HUES64 (cell line): ENCODE data around the gene CNTNAP2.
"Not testable (repeated sequence)": the region's sequence is repeated elsewhere in the genome, so short reads cannot be mapped to it uniquely, and the experiment has no call there.

Experiments used
- H3K27ac ChIP-seq: 2 replicates; pipeline ENCODE4 v1.7.0; 2013; ENCODE audit warnings: low read depth, low read length, inconsistent platforms
- H3K27me3 ChIP-seq: 2 replicates; pipeline ENCODE4 v1.6.1; 2013; ENCODE audit warnings: mild to moderate bottlenecking, low read length; ENCODE audit not compliant: insufficient read depth
- H3K36me3 ChIP-seq: 2 replicates; pipeline ENCODE4 v1.6.1; 2013; ENCODE audit warnings: mild to moderate bottlenecking, low read length; ENCODE audit not compliant: insufficient read depth
- H3K4me1 ChIP-seq: 2 replicates; pipeline ENCODE4 v1.6.1; 2013; ENCODE audit warnings: mild to moderate bottlenecking, low read length, moderate library complexity; ENCODE audit not compliant: insufficient read depth
- H3K4me3 ChIP-seq: 2 replicates; pipeline ENCODE4 v1.5.1; 2013; ENCODE audit warnings: mild to moderate bottlenecking, low read length, moderate library complexity
- H3K9ac ChIP-seq: 2 replicates; pipeline ENCODE4 v1.6.1; 2013; ENCODE audit warnings: mild to moderate bottlenecking, low read depth, low read length
- H3K9me3 ChIP-seq: 2 replicates; pipeline ENCODE4 v1.6.1; 2013; ENCODE audit warnings: low read depth, low read length; ENCODE audit not compliant: insufficient read depth
- WGBS: fragments of 150-250, 120-280 bp; methylation state at CpG from one replicate; pipeline ENCODE4 v1.1.7; 2013; ENCODE audit warnings: missing lambda C conversion rate; 5-methylcytosine and 5-hydroxymethylcytosine counted together

Gene CNTNAP2

GRCh38 chr7:148277042-148277660 lies 2160.6 kb downstream of the CNTNAP2 start:
- WGBS = 88% methylated on average over 11 of the region's 11 CpGs
- Histone ChIP-seq H3K27me3 (no peaks in the 10 kb centered on the region), H3K4me1 (no peaks in the 10 kb centered on the region), H3K36me3 (no peaks in the 10 kb centered on the region), H3K4me3 (no peak overlapping the region), H3K9me3 (no peaks in the 10 kb centered on the region), H3K27ac (no peak overlapping the region), H3K9ac (no peak overlapping the region)

GRCh38 chr7:148286150-148286549 lies 2169.5 kb downstream of the CNTNAP2 start:
- no peaks in the 10 kb centered on the region for H3K9me3 ChIP-seq
- H3K27ac ChIP-seq = no peak overlapping the region
- H3K36me3 ChIP-seq = no peaks in the 10 kb centered on the region
- H3K4me1 ChIP-seq = peaks cover 10% of the 10 kb centered on the region
- H3K9ac ChIP-seq = no peak overlapping the region
- H3K27me3 ChIP-seq = no peaks in the 10 kb centered on the region
- H3K4me3 ChIP-seq = no peak overlapping the region
- 23% methylated on average over 2 of the region's 2 CpGs for WGBS

- H3K27ac ChIP-seq = no peak overlapping the region
- no peaks in the 10 kb centered on the region for H3K9me3 ChIP-seq
- WGBS = 90% methylated on average over 2 of the region's 2 CpGs
- H3K4me1 ChIP-seq = peaks cover 16% of the 10 kb centered on the region
- H3K36me3 ChIP-seq = no peaks in the 10 kb centered on the region
- no peaks in the 10 kb centered on the region for H3K27me3 ChIP-seq
- H3K4me3 ChIP-seq = no peak overlapping the region
- H3K9ac ChIP-seq = no peak overlapping the region
Observed at GRCh38 chr7:148287538-148287937, 2170.9 kb downstream of the CNTNAP2 start.

DNA sequence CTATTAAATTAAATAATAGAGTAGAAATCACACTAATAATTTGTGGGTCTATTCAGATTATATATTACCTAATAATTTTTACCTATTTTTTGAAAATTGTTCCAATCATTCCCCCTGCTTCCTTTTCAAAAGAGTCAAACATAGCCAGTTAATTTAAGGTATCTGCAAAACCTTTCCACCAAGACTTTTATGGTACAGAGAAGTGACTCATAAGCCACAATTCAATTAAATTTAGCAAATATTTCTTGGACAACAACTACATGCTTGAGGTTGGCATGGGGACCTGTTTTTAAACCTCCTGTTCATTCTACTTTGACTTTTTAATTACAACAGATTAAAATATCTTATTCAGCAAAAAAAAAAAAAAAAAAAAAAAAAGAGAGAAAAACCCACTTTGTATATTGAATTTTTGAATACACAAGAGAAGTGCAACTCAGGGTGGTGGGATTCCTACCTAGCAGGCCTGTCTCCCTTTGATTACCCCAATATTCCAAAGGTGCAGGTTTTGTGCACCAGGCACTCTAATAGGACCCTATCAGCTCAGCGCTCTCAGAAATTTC lies 2172.1 kb downstream of the CNTNAP2 start:
- H3K9ac ChIP-seq = no peak overlapping the region
- H3K27me3 ChIP-seq = no peaks in the 10 kb centered on the region
- H3K4me1 ChIP-seq = peaks cover 16% of the 10 kb centered on the region
- 100% methylated on average over 1 of the region's 1 CpG for WGBS
- no peak overlapping the region for H3K4me3 ChIP-seq
- H3K36me3 ChIP-seq = no peaks in the 10 kb centered on the region
- no peaks in the 10 kb centered on the region for H3K9me3 ChIP-seq
- no peak overlapping the region for H3K27ac ChIP-seq

DNA sequence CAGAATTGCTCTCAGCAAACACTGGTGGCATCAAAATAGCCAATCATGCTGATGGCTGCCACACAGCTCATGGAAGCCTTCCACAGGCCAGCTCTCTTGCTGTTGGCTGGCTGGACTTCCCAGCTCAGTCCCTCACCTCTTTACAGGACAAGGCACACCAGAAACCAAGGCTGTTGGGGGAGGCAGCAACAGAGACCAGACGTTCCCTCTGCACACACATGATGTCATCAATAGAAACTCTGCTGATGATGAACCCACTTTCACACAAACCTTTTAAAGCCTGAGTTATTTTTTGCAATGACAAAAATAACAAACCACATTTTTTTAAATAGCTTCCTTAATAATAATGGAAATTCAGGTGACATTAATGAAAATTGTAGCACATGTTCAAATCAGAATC lies 2173.0 kb downstream of the CNTNAP2 start:
- Histone ChIP-seq H3K4me1 (peaks cover 16% of the 10 kb centered on the region), H3K36me3 (no peaks in the 10 kb centered on the region), H3K9me3 (no peaks in the 10 kb centered on the region), H3K4me3 (no peak overlapping the region), H3K27ac (no peak overlapping the region), H3K9ac (no peak overlapping the region), H3K27me3 (no peaks in the 10 kb centered on the region)
- WGBS = 63% methylated on average over 1 of the region's 1 CpG

DNA sequence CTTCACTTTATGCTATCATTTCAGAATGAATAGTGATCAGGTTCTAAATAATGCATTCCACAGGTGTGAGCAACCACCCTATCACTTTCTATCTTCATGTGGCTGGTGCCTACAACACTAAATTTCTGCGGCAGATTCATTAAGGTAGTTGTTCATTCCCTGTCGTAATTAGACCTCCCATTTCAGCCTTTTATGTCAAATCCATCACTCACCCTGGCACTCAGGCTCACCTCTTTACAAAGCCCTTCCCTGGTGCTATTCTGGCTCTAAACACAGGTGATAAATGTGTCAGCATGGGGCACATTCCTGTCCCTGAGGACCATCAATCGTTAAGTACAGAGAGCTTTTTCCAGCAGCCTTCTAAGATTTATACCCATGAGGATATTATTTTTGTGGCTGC lies 2173.9 kb downstream of the CNTNAP2 start:
- 54% methylated on average over 3 of the region's 3 CpGs for WGBS
- no peak overlapping the region for H3K4me3 ChIP-seq
- peaks cover 16% of the 10 kb centered on the region for H3K4me1 ChIP-seq
- no peaks in the 10 kb centered on the region for H3K9me3 ChIP-seq
- no peaks in the 10 kb centered on the region for H3K36me3 ChIP-seq
- no peaks in the 10 kb centered on the region for H3K27me3 ChIP-seq
- H3K27ac ChIP-seq = no peak overlapping the region
- H3K9ac ChIP-seq = no peak overlapping the region

- Histone ChIP-seq H3K4me3 (no peak overlapping the region), H3K36me3 (no peaks in the 10 kb centered on the region), H3K9me3 (no peaks in the 10 kb centered on the region), H3K4me1 (peaks cover 16% of the 10 kb centered on the region), H3K9ac (no peak overlapping the region), H3K27ac (no peak overlapping the region), H3K27me3 (no peaks in the 10 kb centered on the region)
- WGBS = 100% methylated on average over 1 of the region's 1 CpG
Observed at GRCh38 chr7:148291799-148292198, 2175.2 kb downstream of the CNTNAP2 start.

GRCh38 chr7:148296994-148297644 lies 2180.5 kb downstream of the CNTNAP2 start:
- no peaks in the 10 kb centered on the region for H3K9me3 ChIP-seq
- H3K27ac ChIP-seq = no peak overlapping the region
- peaks cover 17% of the 10 kb centered on the region for H3K4me1 ChIP-seq
- no peaks in the 10 kb centered on the region for H3K36me3 ChIP-seq
- WGBS = 95% methylated on average over 2 of the region's 2 CpGs
- H3K27me3 ChIP-seq = no peaks in the 10 kb centered on the region
- H3K4me3 ChIP-seq = no peak overlapping the region
- no peak overlapping the region for H3K9ac ChIP-seq

DNA sequence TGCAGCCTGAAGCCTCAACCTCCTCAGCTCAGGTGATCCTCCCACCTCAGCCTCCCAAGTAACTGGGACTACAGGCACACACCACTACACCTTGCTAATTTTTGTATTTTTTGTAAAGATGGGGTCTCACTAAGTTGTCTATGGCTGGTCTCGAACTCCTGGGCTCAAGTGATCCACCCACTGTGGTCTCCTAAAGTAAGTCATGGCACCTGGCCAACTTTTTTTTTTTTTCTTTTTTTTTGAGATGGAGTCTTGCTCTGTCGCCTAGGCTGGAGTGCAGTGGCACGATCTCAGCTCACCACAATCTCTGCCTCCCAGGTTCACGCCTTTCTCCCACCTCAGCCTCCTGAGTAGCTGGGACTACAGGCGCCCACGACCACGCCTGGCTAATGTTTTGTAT lies 2182.2 kb downstream of the CNTNAP2 start:
- H3K9me3 ChIP-seq, H3K27ac ChIP-seq, H3K4me3 ChIP-seq, H3K36me3 ChIP-seq, H3K9ac ChIP-seq, H3K27me3 ChIP-seq: not testable (repeated sequence)
- peaks cover 16% of the 10 kb centered on the region for H3K4me1 ChIP-seq
- WGBS = 98% methylated on average over 7 of the region's 7 CpGs

- 81% methylated on average over 10 of the region's 10 CpGs for WGBS
- Histone ChIP-seq H3K36me3 (no peaks in the 10 kb centered on the region), H3K27ac (peak overlapping the region; percentile 35; the same call in 1 of the 2 replicates), H3K9me3 (no peaks in the 10 kb centered on the region), H3K4me1 (peaks cover 23% of the 10 kb centered on the region), H3K9ac (0 out of 2 replicates have a peak overlapping the region, but pooled peaks have one; percentile 8), H3K27me3 (no peaks in the 10 kb centered on the region), H3K4me3 (no peak overlapping the region)
Observed at GRCh38 chr7:148299350-148300276, 2183.0 kb downstream of the CNTNAP2 start.

DNA sequence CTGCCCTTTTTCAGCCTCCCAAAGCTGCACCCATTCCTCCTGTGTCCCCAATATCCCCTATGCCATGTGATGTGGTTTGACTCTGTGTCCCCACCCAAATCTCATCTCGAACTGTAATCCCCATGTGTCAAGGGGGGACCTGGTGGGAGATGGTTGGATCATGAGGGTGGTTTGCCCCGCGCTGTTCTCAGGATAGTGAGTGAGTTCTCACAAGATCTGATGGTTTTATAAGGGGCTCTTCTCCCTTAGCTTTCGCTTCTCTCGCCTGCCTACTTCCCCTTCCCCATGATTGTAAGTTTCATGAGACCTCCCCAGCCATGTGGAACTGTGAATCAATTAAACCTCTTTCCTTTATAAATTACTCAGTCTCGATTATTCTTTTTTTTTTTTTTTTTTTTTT lies 2185.8 kb downstream of the CNTNAP2 start:
- not testable (repeated sequence) for H3K9me3 ChIP-seq, H3K36me3 ChIP-seq, H3K9ac ChIP-seq, H3K27ac ChIP-seq, H3K27me3 ChIP-seq, H3K4me3 ChIP-seq
- H3K4me1 ChIP-seq = peaks cover 26% of the 10 kb centered on the region
- WGBS = 89% methylated on average over 6 of the region's 6 CpGs
